Esophagus squamous epithelium (tissue), 5 donors: ENCODE data around the gene ZNF333. TPM values are rescaled to one million over a fixed set of nuclear protein-coding genes. Genes with fewer than 3 reads are reported as not detected.

Experiments used
- DNase-seq: peaks from one replicate; lab custom pipeline; 2025; lab: John Stamatoyannopoulos, UW
- H3K27ac ChIP-seq, 4 donors: fragments of 200-600 bp; sonication (generic); one replicate each; pipeline ENCODE4 v1.5.1; 2016 to 2019; ENCODE audit warnings: mild to moderate bottlenecking in 1 of 4
- H3K27me3 ChIP-seq, 4 donors: fragments of 200-600 bp; sonication (generic); 1 replicate in 3 of 4; 2 replicates in 1 of 4; pipeline versions ENCODE4 v1.5.1 to v1.6.0; 2017 to 2021; ENCODE audit warnings: antibody characterized with exemption in 1 of 4
- H3K36me3 ChIP-seq, 3 donors: fragments of 200-600 bp; sonication (generic); one replicate each; pipeline ENCODE4 v1.5.1; 2016 to 2019
- H3K4me1 ChIP-seq, 3 donors: fragments of 200-600 bp; sonication (generic); one replicate each; pipeline ENCODE4 v1.5.1; 2017 to 2019
- H3K4me3 ChIP-seq, 4 donors: fragments of 200-600 bp; sonication (generic); 1 replicate in 3 of 4; 2 replicates in 1 of 4; pipeline ENCODE4 v1.5.1; 2016 to 2019; ENCODE audit warnings: mild to moderate bottlenecking in 2 of 4, moderate library complexity in 1 of 4
- H3K9me3 ChIP-seq, 3 donors: fragments of 200-600 bp; sonication (generic); one replicate each; pipeline ENCODE4 v1.5.1; 2016 to 2019
- POLR2A ChIP-seq, 4 donors: fragments of 450-650 bp; IDR thresholded peaks; one replicate each; pipeline ENCODE4 v1.6.1; 2017; ENCODE audit warnings: antibody characterized with exemption in 4 of 4, mild to moderate bottlenecking in 4 of 4, moderate library complexity in 3 of 4
- WGBS, 2 donors: methylation state at CpG; one replicate each; pipeline ENCODE4 v1.1.5; 2018; 5-methylcytosine and 5-hydroxymethylcytosine counted together
- intact Hi-C: fragments of 100-400 bp; cut with DNase I; formaldehyde crosslinking; loops from one replicate; pipeline ENCODE4 v1.15.0; 2022
- total RNA-seq, 4 donors: library from RNA; depleted of rRNA; stranded (reverse); fragments of >200 nt; gene quantifications; one replicate each; pipeline ENCODE4 v1.1.0, GENCODE V29; 2016
- TF ChIP-seq, protein P1 (sequence below), 6 experiments: fragments of 450-650 bp in 4 of 6; fragments of 200-600 bp in 2 of 6; sonication (generic) in 2 of 6; IDR thresholded peaks; one replicate each; pipeline ENCODE4 v1.5.1; 2016 to 2019; ENCODE audit warnings: antibody characterized with exemption in 6 of 6, mild to moderate bottlenecking in 4 of 6, moderate library complexity in 4 of 6
- donor health status: DM: yes; HTN: yes; CAD: no.

ZNF333 gene
- total RNA-seq, 4 donors from 2014 or later: 1.1 to 20.2 (median 3.9) TPM

DNA sequence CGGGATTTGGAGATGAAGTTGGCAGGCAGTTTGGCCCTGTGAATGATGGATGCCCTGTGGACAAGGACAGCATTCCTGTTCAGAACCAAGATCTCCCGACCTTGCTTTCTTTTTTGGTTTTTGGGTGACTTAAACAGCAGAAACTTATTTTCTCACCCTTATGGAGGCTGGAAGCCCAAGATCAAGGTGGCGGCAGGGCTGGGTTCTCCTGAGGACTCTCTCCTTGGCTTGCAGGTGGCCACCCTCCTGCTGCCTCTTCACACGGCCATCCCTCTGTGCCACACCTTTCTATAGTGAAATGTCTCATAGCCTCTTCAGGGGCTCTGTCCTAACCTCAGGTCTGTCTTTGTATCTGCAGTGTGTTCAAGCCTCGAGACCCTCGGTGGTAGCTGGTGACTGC lies 14.0 kb downstream of the ZNF333 start:
- H3K36me3 ChIP-seq: peaks cover 28 to 100% (median 39%) of the 10 kb centered on the region in 3 donors
- H3K27ac ChIP-seq: no peak overlapping the region
- H3K4me1 ChIP-seq: no peaks in the 10 kb centered on the region
- 87 to 95% methylated on average over 5 to 6 of the region's 6 CpGs for WGBS, 2 donors
- no peaks in the 10 kb centered on the region for H3K27me3 ChIP-seq
- H3K9me3 ChIP-seq: no peaks in the 10 kb centered on the region
- intact Hi-C loops: no loop called here
- TF ChIP-seq, protein P1, sequence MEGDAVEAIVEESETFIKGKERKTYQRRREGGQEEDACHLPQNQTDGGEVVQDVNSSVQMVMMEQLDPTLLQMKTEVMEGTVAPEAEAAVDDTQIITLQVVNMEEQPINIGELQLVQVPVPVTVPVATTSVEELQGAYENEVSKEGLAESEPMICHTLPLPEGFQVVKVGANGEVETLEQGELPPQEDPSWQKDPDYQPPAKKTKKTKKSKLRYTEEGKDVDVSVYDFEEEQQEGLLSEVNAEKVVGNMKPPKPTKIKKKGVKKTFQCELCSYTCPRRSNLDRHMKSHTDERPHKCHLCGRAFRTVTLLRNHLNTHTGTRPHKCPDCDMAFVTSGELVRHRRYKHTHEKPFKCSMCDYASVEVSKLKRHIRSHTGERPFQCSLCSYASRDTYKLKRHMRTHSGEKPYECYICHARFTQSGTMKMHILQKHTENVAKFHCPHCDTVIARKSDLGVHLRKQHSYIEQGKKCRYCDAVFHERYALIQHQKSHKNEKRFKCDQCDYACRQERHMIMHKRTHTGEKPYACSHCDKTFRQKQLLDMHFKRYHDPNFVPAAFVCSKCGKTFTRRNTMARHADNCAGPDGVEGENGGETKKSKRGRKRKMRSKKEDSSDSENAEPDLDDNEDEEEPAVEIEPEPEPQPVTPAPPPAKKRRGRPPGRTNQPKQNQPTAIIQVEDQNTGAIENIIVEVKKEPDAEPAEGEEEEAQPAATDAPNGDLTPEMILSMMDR (IDR thresholded peaks at IDR 0.05): no peak
- TF ChIP-seq POLR2A (IDR thresholded peaks at IDR 0.05): no peak
- DNase-seq: no peak
- H3K4me3 ChIP-seq: no peak overlapping the region

DNA sequence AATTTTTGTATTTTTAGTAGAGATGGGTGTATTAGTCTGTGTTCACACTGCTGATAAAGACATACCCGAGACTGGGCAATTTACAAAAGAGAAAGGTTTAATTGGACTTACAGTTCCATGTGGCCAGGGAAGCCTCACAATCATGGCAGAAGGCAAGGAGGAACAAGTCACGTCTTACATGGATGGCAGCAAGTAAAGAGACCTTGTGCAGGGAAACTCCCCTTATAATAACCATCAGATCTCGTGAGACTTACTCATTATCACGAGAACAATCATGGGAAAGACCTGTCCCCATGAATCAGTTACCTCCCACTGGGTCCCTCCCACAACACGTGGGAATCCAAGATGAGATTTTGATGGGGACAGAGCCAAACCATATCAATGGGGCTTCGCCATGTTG lies 14.6 kb downstream of the ZNF333 start:
- WGBS, 2 donors: 79 to 89% methylated on average over 5 to 6 of the region's 6 CpGs
- no peaks in the 10 kb centered on the region for H3K27me3 ChIP-seq
- no peaks in the 10 kb centered on the region for H3K4me1 ChIP-seq
- DNase-seq: no peak
- TF ChIP-seq, protein P1 (IDR thresholded peaks at IDR 0.05): no peak
- no peak for TF ChIP-seq POLR2A (IDR thresholded peaks at IDR 0.05)
- intact Hi-C loops: no loop called here
- H3K27ac ChIP-seq: no peak overlapping the region
- peaks cover 33 to 100% (median 38%) of the 10 kb centered on the region in 3 donors for H3K36me3 ChIP-seq
- no peak overlapping the region for H3K4me3 ChIP-seq
- H3K9me3 ChIP-seq: no peaks in the 10 kb centered on the region

DNA sequence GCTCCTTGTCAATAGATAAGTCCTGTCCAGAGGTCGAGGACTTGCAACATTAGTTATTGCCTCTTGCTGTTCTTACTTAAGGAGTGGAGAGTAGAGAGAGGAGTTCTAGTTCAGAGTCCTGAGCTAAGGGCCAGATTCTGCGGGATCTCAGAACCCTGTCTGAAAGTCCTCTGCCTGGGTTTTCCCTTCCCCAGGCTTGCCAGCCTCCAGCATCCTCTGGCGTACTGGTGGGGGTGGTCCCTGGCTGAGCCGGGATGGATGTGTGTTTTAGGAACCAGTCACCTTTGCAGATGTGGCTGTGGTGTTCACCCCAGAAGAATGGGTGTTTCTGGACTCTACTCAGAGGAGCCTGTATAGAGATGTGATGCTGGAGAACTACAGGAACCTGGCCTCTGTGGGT lies 26.0 kb downstream of the ZNF333 start:
- Histone ChIP-seq H3K36me3 (peaks cover 36 to 96% (median 49%) of the 10 kb centered on the region in 3 donors), H3K4me1 (no peaks in the 10 kb centered on the region), H3K9me3 (peaks cover 0 to 74% (median 56%) of the 10 kb centered on the region in 3 donors), H3K27me3 (no peaks in the 10 kb centered on the region), H3K27ac (no peak overlapping the region), H3K4me3 (no peak overlapping the region)
- WGBS, 2 donors: 96 to 98% methylated on average over 4 of the region's 4 CpGs
- TF ChIP-seq, protein P1 (IDR thresholded peaks at IDR 0.05): no peak
- TF ChIP-seq POLR2A (IDR thresholded peaks at IDR 0.05): no peak
- intact Hi-C loops: no loop called here
- no peak for DNase-seq

DNA sequence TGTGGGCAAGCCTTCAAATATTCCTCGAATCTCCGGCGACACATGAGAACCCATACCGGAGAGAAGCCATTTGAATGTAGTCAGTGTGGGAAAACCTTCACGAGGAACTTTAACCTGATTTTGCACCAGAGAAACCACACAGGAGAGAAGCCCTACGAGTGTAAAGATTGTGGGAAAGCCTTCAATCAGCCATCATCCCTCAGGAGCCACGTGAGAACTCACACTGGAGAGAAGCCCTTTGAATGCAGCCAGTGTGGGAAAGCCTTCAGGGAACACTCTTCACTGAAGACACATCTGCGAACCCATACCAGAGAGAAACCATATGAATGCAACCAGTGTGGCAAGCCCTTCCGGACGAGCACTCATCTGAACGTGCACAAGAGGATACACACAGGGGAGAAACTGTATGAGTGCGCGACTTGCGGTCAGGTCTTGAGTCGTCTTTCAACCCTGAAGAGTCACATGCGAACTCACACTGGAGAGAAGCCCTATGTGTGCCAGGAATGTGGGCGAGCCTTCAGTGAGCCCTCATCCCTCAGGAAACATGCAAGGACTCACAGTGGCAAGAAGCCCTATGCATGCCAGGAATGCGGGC lies 28.8 kb downstream of the ZNF333 start:
- no peak for TF ChIP-seq POLR2A (IDR thresholded peaks at IDR 0.05)
- TF ChIP-seq, protein P1 (IDR thresholded peaks at IDR 0.05): no peak
- Histone ChIP-seq H3K36me3 (peaks cover 36 to 87% (median 40%) of the 10 kb centered on the region in 3 donors), H3K9me3 (peaks cover 0 to 100% (median 68%) of the 10 kb centered on the region in 3 donors), H3K27me3 (no peaks in the 10 kb centered on the region), H3K4me3 (peak overlapping the region in 1 of 4 donors; percentile 23), H3K27ac (no peak overlapping the region), H3K4me1 (no peaks in the 10 kb centered on the region)
- DNase-seq: no peak
- 86 to 89% methylated on average over 6 to 16 of the region's 18 CpGs for WGBS, 2 donors
- intact Hi-C loops: no loop called here

DNA sequence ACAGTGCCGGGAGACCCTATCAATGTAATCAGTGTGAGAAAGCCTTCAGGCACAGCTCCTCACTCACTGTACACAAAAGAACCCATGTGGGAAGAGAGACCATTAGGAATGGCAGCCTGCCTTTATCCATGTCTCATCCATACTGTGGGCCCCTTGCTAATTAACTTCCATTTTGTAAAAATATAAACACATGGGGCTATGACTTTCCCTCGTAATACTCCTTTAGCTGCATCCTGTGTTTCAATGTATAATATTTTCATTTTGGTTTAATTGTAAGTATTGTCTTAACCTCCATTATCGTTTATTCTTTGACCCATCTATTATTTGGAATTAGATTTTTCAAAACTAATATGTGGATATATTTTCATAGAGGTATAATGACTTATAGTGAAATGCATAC lies 29.3 kb downstream of the ZNF333 start:
- Histone ChIP-seq H3K27me3 (no peaks in the 10 kb centered on the region), H3K27ac (no peak overlapping the region), H3K36me3 (peaks cover 36 to 85% (median 37%) of the 10 kb centered on the region in 3 donors), H3K4me3 (no peak overlapping the region), H3K9me3 (peaks cover 0 to 100% (median 73%) of the 10 kb centered on the region in 3 donors), H3K4me1 (no peaks in the 10 kb centered on the region)
- WGBS, 2 donors: 81 to 94% methylated on average over 3 of the region's 3 CpGs
- intact Hi-C loops: no loop called here
- DNase-seq: no peak
- TF ChIP-seq, protein P1 (IDR thresholded peaks at IDR 0.05): no peak
- no peak for TF ChIP-seq POLR2A (IDR thresholded peaks at IDR 0.05)
